GM12891 (cell line): ENCODE measurements around the gene TBCB.
"Not testable (repeated sequence)": the region's sequence is repeated elsewhere in the genome, so short reads cannot be mapped to it uniquely, and the experiment has no call there.

Source experiments
- DNase-seq: peaks from one replicate; pipeline ENCODE4 v3.0.0; 2011; ENCODE audit warnings: low spot score; ENCODE audit not compliant: insufficient read length
- FAIRE-seq: peaks from 2 replicates; lab custom pipeline; 2011; peaks lifted over from hg19 to GRCh38; lab: Jason Lieb, UNC
- PAX5 ChIP-seq: IDR thresholded peaks from 2 replicates; pipeline ENCODE4 v1.6.1; 2011; ENCODE audit warnings: low read length, moderate library complexity, mild to moderate bottlenecking; ENCODE audit not compliant: insufficient read depth, severe bottlenecking
- POLR2A ChIP-seq: IDR thresholded peaks from 2 replicates; pipeline ENCODE4 v1.6.1; 2011; ENCODE audit warnings: low read depth, low read length, control low read depth
- POLR2AphosphoS5 ChIP-seq: IDR thresholded peaks from 2 replicates; pipeline ENCODE4 v1.6.1; 2011; ENCODE audit warnings: low read depth, low read length, control low read depth
- POU2F2 ChIP-seq: IDR thresholded peaks from 2 replicates; pipeline ENCODE4 v1.6.1; 2011; ENCODE audit warnings: low read depth, mild to moderate bottlenecking, control low read depth, low read length, moderate library complexity
- SPI1 ChIP-seq: IDR thresholded peaks from 2 replicates; pipeline ENCODE4 v1.6.1; 2011; ENCODE audit warnings: low read depth, low read length, control low read depth
- TAF1 ChIP-seq: IDR thresholded peaks from 2 replicates; pipeline ENCODE4 v1.6.1; 2011; ENCODE audit warnings: low read depth, low read length, control low read depth

TBCB gene

GRCh38 chr19:36150586-36150985, 35.3 kb downstream of the TBCB start:
- no peak for DNase-seq
- FAIRE-seq, result no peak
- no peak for TF ChIP-seq POLR2A
- no peak for TF ChIP-seq PAX5
- no peak for TF ChIP-seq POU2F2
- TF ChIP-seq TAF1, result no peak
- TF ChIP-seq SPI1, result no peak
- TF ChIP-seq POLR2AphosphoS5, result no peak

- DNase-seq (no peak), FAIRE-seq (no peak)
- no peak for TF ChIP-seq POLR2A
- no peak for TF ChIP-seq SPI1
- no peak for TF ChIP-seq POU2F2
- no peak for TF ChIP-seq TAF1
- TF ChIP-seq POLR2AphosphoS5, result no peak
- TF ChIP-seq PAX5, result no peak
Observed at GRCh38 chr19:36151144-36152018, 36.1 kb downstream of the TBCB start.

GRCh38 chr19:36152019-36152351, 36.7 kb downstream of the TBCB start:
- TF ChIP-seq POU2F2 (no peak), SPI1 (no peak), PAX5 (no peak), POLR2AphosphoS5 (no peak), POLR2A (no peak), TAF1 (no peak)
- FAIRE-seq, result no peak

GRCh38 chr19:36152352-36153091, 37.3 kb downstream of the TBCB start, which contains the start of gene COX7A1:
TSS of gene COX7A1 (minus strand) at chr19:36152447. CDS start at chr19:36152407, 40 bp downstream.
- DNase-seq, result no peak
- FAIRE-seq, result no peak
- TF ChIP-seq POLR2A (no peak), SPI1 (no peak)

More at GRCh38 chr19:36152019-36152351, 36.7 kb downstream of the TBCB start:
- DNase-seq, result no peak

GRCh38 chr19:36153126-36153525, 37.9 kb downstream of the TBCB start:
- DNase-seq, result no peak
- FAIRE-seq, result no peak
- TF ChIP-seq POLR2A, result no peak
- TF ChIP-seq POU2F2, result no peak
- no peak for TF ChIP-seq PAX5
- TF ChIP-seq SPI1, result no peak
- TF ChIP-seq POLR2AphosphoS5, result no peak
- TF ChIP-seq TAF1, result no peak

GRCh38 chr19:36160821-36161596, 45.7 kb downstream of the TBCB start:
- no peak for TF ChIP-seq POU2F2
- no peak for TF ChIP-seq POLR2AphosphoS5
- TF ChIP-seq PAX5, result no peak
- TF ChIP-seq POLR2A, result no peak
- no peak for TF ChIP-seq TAF1
- TF ChIP-seq SPI1, result no peak
- FAIRE-seq (no peak), DNase-seq (no peak)

GRCh38 chr19:36163813-36164212, 48.5 kb downstream of the TBCB start:
- FAIRE-seq (no peak), DNase-seq (no peak)
- TF ChIP-seq POLR2AphosphoS5, result no peak
- no peak for TF ChIP-seq POLR2A
- no peak for TF ChIP-seq TAF1
- TF ChIP-seq SPI1, result no peak
- no peak for TF ChIP-seq POU2F2
- no peak for TF ChIP-seq PAX5

GRCh38 chr19:36169084-36169760, 54.0 kb downstream of the TBCB start:
- TF ChIP-seq POLR2AphosphoS5, result no peak
- no peak for TF ChIP-seq POU2F2
- TF ChIP-seq PAX5, result no peak
- no peak for TF ChIP-seq POLR2A
- TF ChIP-seq SPI1, result no peak
- no peak for TF ChIP-seq TAF1
- no peak for FAIRE-seq
- DNase-seq, result no peak

- FAIRE-seq (no peak), DNase-seq (no peak)
- TF ChIP-seq PAX5, result no peak
- TF ChIP-seq POU2F2, result no peak
- TF ChIP-seq POLR2AphosphoS5, result no peak
- no peak for TF ChIP-seq POLR2A
- no peak for TF ChIP-seq TAF1
- TF ChIP-seq SPI1, result no peak
Observed at GRCh38 chr19:36172852-36173251, 57.6 kb downstream of the TBCB start.

GRCh38 chr19:36173846-36174245, 58.6 kb downstream of the TBCB start:
- not testable (repeated sequence) for DNase-seq, FAIRE-seq
